GM21515 (cell line): ENCODE measurements around the gene PABPN1L.
"Not testable (repeated sequence)": the region's sequence is repeated elsewhere in the genome, so short reads cannot be mapped to it uniquely, and the experiment has no call there.

Experiments used
- ATAC-seq: cut with Tn5 transposase; IDR thresholded peaks from one replicate; pipeline ENCODE4 v1.9.1; 2021; ENCODE audit not compliant: unreplicated experiment

Gene PABPN1L

GRCh38 chr16:88833086-88833485 lies 33.4 kb downstream of the PABPN1L start:
- ATAC-seq: no peak

- no peak for ATAC-seq
These were observed 34.6 kb downstream of the PABPN1L start for GRCh38 chr16:88831838-88832237.

DNA sequence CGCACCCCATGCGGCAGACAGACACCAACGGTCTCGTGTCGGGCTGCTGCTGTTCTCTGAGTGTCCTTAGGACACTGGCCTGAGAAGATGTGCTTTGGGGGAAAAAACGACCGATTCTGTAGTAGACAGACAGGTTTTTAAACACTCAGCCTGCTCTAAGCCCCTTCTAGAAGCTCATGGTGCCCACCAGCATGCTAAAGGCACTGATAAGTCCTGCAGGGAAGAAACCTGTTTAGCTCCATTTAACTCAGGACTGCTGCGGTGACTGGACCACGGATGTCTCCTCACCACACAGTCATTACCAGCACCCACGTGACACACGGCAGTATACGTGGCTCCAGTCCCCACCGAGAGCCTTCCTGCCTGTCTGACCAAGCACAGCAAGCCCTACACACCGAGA lies 35.7 kb downstream of the PABPN1L start:
- ATAC-seq: no peak

DNA sequence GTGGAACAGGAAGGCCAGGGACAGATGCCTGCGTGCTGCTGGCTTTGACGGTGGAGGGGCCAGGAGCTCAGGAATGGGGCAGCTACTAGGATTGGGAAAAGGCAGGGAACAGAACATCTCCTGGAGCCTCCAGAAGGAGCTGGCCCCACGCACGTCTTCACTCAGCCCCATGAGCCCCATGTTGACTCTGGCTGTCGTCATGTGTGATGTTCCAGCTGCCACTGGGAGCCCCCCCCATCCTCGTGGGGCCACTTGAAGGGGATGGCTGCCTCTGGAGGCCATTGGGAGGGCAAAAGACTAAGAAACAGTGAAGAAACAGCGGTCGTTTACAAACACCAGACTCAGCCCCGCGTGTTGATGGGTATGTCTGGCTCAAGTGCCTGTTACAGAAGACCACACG lies 36.2 kb downstream of the PABPN1L start:
- ATAC-seq: no peak

GRCh38 chr16:88828711-88829110 lies 37.7 kb downstream of the PABPN1L start:
- no peak for ATAC-seq

- no peak for ATAC-seq
These were observed 38.7 kb downstream of the PABPN1L start for GRCh38 chr16:88827727-88828126.

DNA sequence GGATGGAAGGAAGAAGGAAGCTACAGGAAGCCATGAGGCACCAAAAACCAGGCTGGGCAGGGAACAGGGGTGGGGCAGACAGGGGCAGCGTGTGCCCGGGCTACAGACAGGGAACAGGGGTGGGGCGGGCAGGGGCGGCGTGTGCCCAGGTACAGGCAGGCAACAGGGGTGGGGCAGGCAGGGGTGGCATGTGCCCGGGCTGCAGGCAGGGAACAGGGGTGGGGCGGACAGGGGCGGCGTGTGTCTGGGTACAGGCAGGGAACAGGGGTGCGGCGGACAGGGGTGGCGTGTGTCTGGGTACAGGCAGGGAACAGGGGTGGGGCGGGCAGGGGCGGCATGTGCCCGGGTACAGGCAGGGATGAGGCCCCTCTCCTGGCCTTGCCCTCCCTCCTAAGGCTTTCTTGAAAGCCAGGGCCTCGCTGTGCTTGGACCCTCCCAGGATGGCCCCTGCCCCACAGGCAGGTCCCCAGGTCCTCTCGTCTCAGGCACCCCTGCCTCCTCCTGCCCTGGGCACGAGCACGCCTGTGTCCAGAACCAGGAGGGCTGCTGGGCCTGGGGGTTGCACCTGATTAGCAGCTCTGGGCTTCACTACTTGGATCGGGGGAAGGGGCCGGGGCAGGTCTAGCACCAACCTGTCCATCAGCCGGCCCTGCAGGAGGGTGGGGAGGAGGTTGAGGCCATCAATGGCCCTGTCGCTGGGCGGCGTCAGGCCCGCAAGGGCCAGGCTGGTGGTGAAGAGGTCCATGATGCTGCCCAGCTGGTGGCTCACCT lies 40.2 kb downstream of the PABPN1L start:
- ATAC-seq: no peak

DNA sequence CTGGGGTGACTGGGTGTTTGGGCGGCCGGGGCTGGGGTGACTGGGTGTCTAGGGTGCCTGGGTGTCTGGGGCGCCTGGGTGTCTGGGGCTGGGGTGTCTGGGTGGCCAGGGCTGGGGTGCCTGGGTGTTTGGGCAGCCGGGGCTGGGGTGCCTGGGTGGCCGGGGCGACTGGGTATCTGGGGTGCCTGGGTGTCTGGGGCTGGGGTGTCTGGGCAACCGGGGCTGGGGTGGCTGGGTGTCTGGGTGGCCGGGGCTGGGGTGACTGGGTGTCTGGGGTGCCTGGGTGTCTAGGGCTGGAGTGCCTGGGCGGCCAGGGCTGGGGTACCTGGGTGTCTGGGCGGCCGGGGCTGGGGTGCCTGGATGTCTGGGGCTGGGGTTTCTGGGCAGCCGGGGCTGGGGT lies 41.3 kb downstream of the PABPN1L start:
- ATAC-seq: no peak

- no peak for ATAC-seq
These were observed 42.0 kb downstream of the PABPN1L start for GRCh38 chr16:88824256-88825077.

- not testable (repeated sequence) for ATAC-seq
These were observed 42.8 kb downstream of the PABPN1L start for GRCh38 chr16:88823646-88824045.

DNA sequence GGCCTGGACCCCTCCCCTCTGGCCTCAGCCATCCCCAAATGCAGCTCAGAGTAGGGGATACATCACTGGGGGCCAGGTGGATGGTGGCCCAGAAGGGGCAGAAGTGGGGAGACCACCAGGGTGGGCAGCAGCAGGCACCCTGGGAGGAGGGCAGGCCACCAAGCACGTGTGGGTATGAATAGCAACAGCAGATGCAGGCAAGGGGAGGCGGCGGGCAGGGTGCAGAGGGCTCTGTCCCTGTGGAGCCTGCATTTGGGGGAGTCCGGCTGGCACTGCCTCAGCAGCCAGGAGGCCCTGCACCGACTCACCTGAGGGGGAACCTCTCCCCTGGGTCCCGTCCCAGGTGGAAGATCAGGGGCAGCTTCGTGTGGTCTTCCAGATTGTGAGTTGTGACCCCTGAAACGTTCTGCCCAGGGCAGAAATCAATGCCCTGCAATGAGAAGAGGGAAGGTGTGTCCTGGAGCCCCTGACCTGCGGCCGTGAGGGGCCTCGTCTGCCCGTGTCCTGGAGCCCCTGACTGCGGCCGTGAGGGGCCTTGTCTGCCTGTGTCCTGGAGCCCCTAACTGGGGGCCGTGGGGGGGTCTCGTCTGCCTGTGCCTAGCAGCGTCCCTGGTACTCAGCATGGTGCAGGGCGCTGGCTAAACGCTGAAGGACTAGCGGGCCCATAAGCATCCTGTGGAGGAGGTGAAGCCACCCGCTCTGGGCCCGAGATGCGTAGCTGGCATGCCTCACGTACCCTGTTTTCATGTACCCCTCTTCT lies 44.0 kb downstream of the PABPN1L start:
- no peak for ATAC-seq

- no peak for ATAC-seq
These were observed 45.2 kb downstream of the PABPN1L start for GRCh38 chr16:88821168-88821850.

GRCh38 chr16:88820385-88821025 lies 46.0 kb downstream of the PABPN1L start:
- no peak for ATAC-seq

DNA sequence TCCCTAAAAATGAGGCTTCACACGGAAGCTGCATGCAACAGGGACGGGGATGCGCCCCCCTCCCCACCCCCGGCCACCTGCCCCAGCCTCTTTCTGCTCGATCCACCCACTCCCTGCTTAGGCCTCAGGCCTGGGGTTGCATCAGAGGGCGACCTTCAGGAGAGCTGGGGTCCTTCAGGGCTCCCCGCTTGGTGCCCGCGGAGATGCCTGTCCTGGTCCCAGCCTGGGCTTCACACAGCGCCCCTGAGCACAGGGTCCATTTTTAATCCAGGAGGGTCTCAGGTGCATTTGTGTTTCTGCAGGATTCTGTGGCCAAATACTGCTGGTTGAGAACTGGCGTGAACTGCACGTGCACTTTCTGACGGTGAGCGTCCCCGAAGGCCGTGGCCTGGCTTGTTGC lies 47.3 kb downstream of the PABPN1L start:
- no peak for ATAC-seq

DNA sequence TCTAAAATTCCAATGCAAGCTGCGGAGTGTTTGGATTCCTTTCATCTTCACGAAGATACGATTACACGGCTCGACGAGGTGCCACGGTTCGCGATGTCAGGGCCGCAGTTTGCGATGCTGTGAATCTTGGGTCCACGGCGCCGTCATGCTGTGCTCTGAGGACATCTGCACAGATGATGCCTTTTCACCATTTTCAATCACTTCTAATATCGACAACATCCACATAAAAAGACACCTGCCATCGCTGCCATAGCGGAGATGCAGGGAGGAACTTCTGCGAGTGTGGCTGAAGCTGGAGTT lies 47.9 kb downstream of the PABPN1L start:
- ATAC-seq: no peak

DNA sequence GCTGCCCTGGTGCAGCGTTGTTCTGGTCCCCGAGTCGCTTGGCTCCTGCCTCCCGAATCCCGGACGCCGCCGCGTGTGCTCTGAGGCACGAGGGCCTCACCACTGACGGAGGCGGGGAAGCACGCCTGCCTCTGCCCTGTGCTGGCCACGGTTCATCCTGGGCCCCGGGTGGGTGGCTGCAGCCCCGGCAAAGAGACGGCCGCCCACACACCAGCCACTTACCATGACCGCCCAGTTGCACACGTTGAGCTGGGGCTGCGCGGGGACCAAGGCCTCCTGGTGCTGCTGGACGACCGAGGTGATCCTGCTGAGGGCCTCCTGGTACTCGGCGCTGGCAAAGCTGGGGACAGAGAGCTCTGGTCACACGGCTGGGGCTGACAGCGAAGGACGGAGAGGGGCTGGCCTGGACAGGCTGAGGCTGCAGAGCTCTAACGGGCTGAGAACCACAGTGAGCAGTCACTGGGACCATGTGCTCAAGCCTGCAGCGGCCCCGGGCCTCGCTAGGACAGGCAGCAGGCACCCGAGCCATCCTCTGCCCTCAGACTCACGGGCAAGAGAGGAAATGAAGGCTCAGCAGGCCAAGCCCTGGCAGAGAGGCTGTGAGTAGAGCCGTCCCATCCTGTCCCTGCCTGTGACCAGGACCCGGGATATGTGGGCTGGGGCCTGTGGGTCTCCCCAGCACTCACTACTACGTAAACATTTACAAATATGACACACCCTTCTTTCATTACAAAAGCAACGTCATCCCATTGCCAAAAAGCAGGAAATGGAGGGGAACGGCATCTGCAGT lies 48.5 kb downstream of the PABPN1L start:
- ATAC-seq: no peak

- no peak for ATAC-seq
These were observed 49.5 kb downstream of the PABPN1L start for GRCh38 chr16:88816736-88817535.

GRCh38 chr16:88815901-88816589 lies 50.4 kb downstream of the PABPN1L start:
- no peak for ATAC-seq

DNA sequence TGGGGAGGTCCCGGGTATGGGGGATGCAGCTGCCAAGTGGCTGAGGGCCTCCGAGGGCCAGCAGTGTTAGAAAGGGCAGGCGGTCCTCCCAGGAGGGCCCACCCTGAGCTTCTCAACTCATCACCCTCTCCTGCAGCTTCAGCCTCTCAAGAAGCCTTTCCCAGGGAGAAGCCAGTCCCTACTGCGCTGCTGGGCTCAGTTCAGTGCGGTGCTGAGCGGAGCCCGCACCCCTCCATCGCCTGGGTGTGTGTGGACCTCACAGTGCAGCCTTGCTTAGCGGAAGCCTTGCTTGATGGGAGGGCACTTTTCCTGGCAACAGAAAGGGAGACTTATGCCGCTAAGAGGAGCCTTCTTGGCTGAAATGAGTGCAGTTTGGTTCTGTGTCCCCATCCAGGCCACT lies 51.2 kb downstream of the PABPN1L start:
- ATAC-seq: no peak
